ENCODE results near the gene DFFB. TPM values are rescaled to one million over a fixed set of nuclear protein-coding genes. Genes with fewer than 3 reads are reported as not detected.

The DFFB gene
- total and polyA plus RNA-seq, 2 of the 4 experiments (the other 2 are of a cell fraction): 6.5 to 7.3 TPM

DNA sequence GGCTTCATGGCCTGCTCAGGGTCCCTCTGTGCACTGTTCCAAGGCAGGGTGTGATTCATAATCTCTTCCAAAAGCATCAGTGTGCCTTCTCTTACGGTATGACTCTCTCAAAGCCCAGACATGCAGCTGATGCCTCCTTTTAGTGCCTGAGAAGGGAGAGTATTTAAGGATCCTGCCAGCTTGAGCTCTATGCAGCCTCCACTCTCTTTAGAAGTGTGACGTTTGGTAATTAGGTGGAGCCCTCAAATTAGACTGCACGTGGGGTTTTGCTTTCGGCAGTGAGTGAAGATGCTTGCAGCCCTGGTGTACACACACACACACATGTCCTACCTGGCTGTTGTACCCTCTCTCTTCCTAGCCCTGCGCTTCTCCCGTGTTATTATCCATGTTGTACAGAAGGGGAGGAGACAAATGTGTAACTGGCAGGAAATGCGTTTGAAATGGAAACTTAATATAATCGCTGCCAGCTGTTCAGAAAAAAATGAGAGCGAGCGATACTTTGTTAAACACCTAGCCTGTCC, 45.4 kb downstream of the DFFB start:
- intact Hi-C loops (cut with micrococcal nuclease): no loop called here
- Histone ChIP-seq H2AFZ (replicated peaks; ENCODE audit: low read length, poor library complexity) (peak overlapping the region; percentile 58), H3K27me3 (ENCODE audit: control insufficient read depth, insufficient read depth, low read length) (no peaks in the 10 kb centered on the region), H3K36me3 (ENCODE audit: control insufficient read depth, insufficient read depth, low read length) (no peaks in the 10 kb centered on the region), H3K56ac (ENCODE audit: extremely low read depth, insufficient read depth, low read length) (no peak overlapping the region), H3K18ac (ENCODE audit: low read depth, low read length) (no peak overlapping the region), H3K4me1 (ENCODE audit: control insufficient read depth, insufficient read depth, low read length) (no peaks in the 10 kb centered on the region), H3K14ac (replicated peaks; ENCODE audit: low read depth, low read length) (no peak overlapping the region), H4K8ac (ENCODE audit: low read depth in 2 of 2, low read length in 2 of 2) (no peak overlapping the region), H4K5ac (ENCODE audit: low read depth, low read length) (no peak overlapping the region), H3K4me2 (ENCODE audit: low read depth, low read length) (no peak overlapping the region), H2AK9ac (replicated peaks; ENCODE audit: low read depth, low read length, poor library complexity) (no peak overlapping the region), H4K20me1 (ENCODE audit: insufficient read depth, low read length) (no peaks in the 10 kb centered on the region), H4K91ac (ENCODE audit: insufficient read depth, low read depth, low read length) (no peak overlapping the region), H3K4me3 (ENCODE audit: insufficient read depth, low read depth, low read length) (no peak overlapping the region), H2BK20ac (ENCODE audit: low read depth, low read length) (no peak overlapping the region), H3K4ac (ENCODE audit: low read depth, low read length) (no peak overlapping the region), H2AK5ac (ENCODE audit: low read depth, low read length) (no peak overlapping the region), H3K27ac (ENCODE audit: insufficient read depth, low read length) (no peak overlapping the region), H3K9me3 (ENCODE audit: control insufficient read depth, insufficient read depth, low read length) (no peaks in the 10 kb centered on the region), H2BK5ac (ENCODE audit: low read depth, low read length, poor library complexity, severe bottlenecking) (no peak overlapping the region), H2BK15ac (ENCODE audit: low read depth, low read length) (no peak overlapping the region), H2BK120ac (ENCODE audit: low read depth, low read length) (no peak overlapping the region), H3K79me1 (ENCODE audit: low read depth in 1 of 2, low read length in 2 of 2) (peaks cover 0 to 8% of the 10 kb centered on the region in 2 experiments; a peak in 1 of 4 replicates), H3K23ac (ENCODE audit: low read depth, low read length) (no peak overlapping the region), H3K9me1 (ENCODE audit: insufficient read depth, low read length) (no peaks in the 10 kb centered on the region; the same call in 1 of the 2 replicates), H3K9ac (ENCODE audit: low read depth, low read length) (no peak overlapping the region)
- TF ChIP-seq SMC3 (IDR thresholded peaks at IDR 0.05; ENCODE audit: low read depth, low read length) (no peak), RCOR1 (IDR thresholded peaks at IDR 0.05; ENCODE audit: insufficient replicate concordance, low read length) (no peak), MAFK (IDR thresholded peaks at IDR 0.05; ENCODE audit: low read depth, low read length) (no peak)
- ChIA-PET CTCF (interaction anchor here (1.1 kb wide), 1 partner anchor 44 kb away, joined by 4 read pairs; no protein-coding TSS in a partner anchor), POLR2A (ENCODE audit: unreplicated experiment) (no interaction called here)
- WGBS, 2 experiments (ENCODE audit: extremely low coverage in 2 of 2, insufficient read length in 1 of 2): no CpG with 5 or more reads among the region's 10 CpGs
- in situ Hi-C loops (cut with MboI; ENCODE audit: low sequenced_read_pairs): loop anchor here (25.0 kb wide), 1 partner anchor 2010 kb away; no protein-coding TSS in a partner anchor
- DNase-seq (no peak), ATAC-seq (ENCODE audit: low read depth) (no peak)
- dilution Hi-C loops (cut with HindIII; ENCODE audit: low sequenced_read_pairs, unreplicated experiment): no loop called here
- no TSS peak for BruUV-seq (replicated peaks)
